ENCODE measurements around the gene GABPB1.

The GABPB1 gene

GRCh38 chr15:50361756-50362155, 6.8 kb upstream of the GABPB1 start:
- no peak for TF ChIP-seq CTCF (IDR thresholded peaks at IDR 0.05)
- H3K4me3 ChIP-seq (ENCODE audit: low read depth in 1 of 2, low read length in 1 of 2) = no peak overlapping the region
- H3K9me3 ChIP-seq = no peaks in the 10 kb centered on the region
- H3K27ac ChIP-seq = no peak overlapping the region
- no peaks in the 10 kb centered on the region for H3K4me1 ChIP-seq (ENCODE audit: control insufficient read depth in 1 of 2, insufficient read depth in 1 of 2, low read depth in 1 of 2, low read length in 1 of 2)
- H3K36me3 ChIP-seq = no peaks in the 10 kb centered on the region
- H3K27me3 ChIP-seq = no peaks in the 10 kb centered on the region

GRCh38 chr15:50358845-50359244, 3.8 kb upstream of the GABPB1 start:
- H3K27ac ChIP-seq = no peak overlapping the region

GRCh38 chr15:50355980-50356379, 982 bp upstream of the GABPB1 start:
- Histone ChIP-seq H3K9me3 (no peaks in the 10 kb centered on the region), H3K4me1 (ENCODE audit: control insufficient read depth in 1 of 2, insufficient read depth in 1 of 2, low read depth in 1 of 2, low read length in 1 of 2) (peaks cover 36 to 40% of the 10 kb centered on the region in 2 experiments), H3K4me3 (ENCODE audit: low read depth in 1 of 2, low read length in 1 of 2) (peak overlapping the region; percentile 81 to 84), H3K36me3 (no peaks in the 10 kb centered on the region), H3K27me3 (no peaks in the 10 kb centered on the region), H3K27ac (peak overlapping the region; percentile 100)
- TF ChIP-seq CTCF (IDR thresholded peaks at IDR 0.05) = no peak

More at GRCh38 chr15:50358845-50359244, 3.8 kb upstream of the GABPB1 start:
- Histone ChIP-seq H3K4me3 (ENCODE audit: low read depth in 1 of 2, low read length in 1 of 2) (no peak overlapping the region), H3K9me3 (no peaks in the 10 kb centered on the region), H3K4me1 (ENCODE audit: control insufficient read depth in 1 of 2, insufficient read depth in 1 of 2, low read depth in 1 of 2, low read length in 1 of 2) (peaks cover 11 to 13% of the 10 kb centered on the region in 2 experiments), H3K36me3 (no peaks in the 10 kb centered on the region), H3K27me3 (no peaks in the 10 kb centered on the region)
- TF ChIP-seq CTCF (IDR thresholded peaks at IDR 0.05) = no peak

GRCh38 chr15:50355619-50355905, 564 bp upstream of the GABPB1 start:
- Histone ChIP-seq H3K4me1 (ENCODE audit: control insufficient read depth in 1 of 2, insufficient read depth in 1 of 2, low read depth in 1 of 2, low read length in 1 of 2) (peaks cover 39 to 44% of the 10 kb centered on the region in 2 experiments), H3K4me3 (ENCODE audit: low read depth in 1 of 2, low read length in 1 of 2) (peak overlapping the region; percentile 81 to 84), H3K27ac (peak overlapping the region; percentile 100), H3K9me3 (no peaks in the 10 kb centered on the region), H3K36me3 (no peaks in the 10 kb centered on the region), H3K27me3 (no peaks in the 10 kb centered on the region)
- TF ChIP-seq CTCF (IDR thresholded peaks at IDR 0.05) = no peak

GRCh38 chr15:50353975-50354837, 792 bp downstream of the GABPB1 start:
- no peaks in the 10 kb centered on the region for H3K9me3 ChIP-seq
- H3K4me1 ChIP-seq (ENCODE audit: control insufficient read depth in 1 of 2, insufficient read depth in 1 of 2, low read depth in 1 of 2, low read length in 1 of 2) = peaks cover 52 to 57% of the 10 kb centered on the region in 2 experiments
- peak overlapping the region; percentile 81 to 84 for H3K4me3 ChIP-seq (ENCODE audit: low read depth in 1 of 2, low read length in 1 of 2)
- no peaks in the 10 kb centered on the region for H3K36me3 ChIP-seq
- no peak for TF ChIP-seq CTCF (IDR thresholded peaks at IDR 0.05)
- H3K27ac ChIP-seq = peak overlapping the region; percentile 100
- no peaks in the 10 kb centered on the region for H3K27me3 ChIP-seq

All from neutrophil (primary cell).